Hindlimb muscle (tissue), 1 donor: ENCODE results near the gene RDX. TPM values are rescaled to one million over a fixed set of nuclear protein-coding genes. Genes with fewer than 3 reads are reported as not detected.

Experiments used
- DNase-seq: peaks from one replicate; pipeline ENCODE4 v3.0.0-alpha.2; 2013
- polyA plus RNA-seq: library from polyadenylated mRNA; unstranded; fragments of 120-200 nt; gene quantifications from one replicate; pipeline ENCODE4 v1.2.1, GENCODE V29; 2013; ENCODE audit not compliant: insufficient read length

RDX gene
- polyA plus RNA-seq, 1 donor: 67.0 TPM

DNA sequence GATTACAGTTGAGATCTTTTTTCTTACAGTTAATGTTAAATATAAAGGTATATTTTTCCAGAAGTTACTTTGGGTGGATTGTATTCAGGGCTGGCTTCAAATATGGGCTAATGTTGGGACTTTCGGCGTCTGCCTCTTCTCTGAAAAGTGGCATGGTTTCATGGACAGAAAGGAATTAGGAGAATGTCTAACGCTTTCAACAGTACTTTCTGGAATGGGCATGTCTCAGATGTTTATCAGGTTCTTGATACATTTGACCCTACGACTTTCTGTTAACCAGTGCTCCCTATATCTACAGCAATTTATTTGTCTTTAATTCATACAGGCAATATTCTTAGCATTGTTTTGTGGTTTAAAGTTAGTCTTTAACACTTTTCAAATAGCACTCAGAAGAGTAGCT, 169.5 kb downstream of the RDX start:
- no peak for DNase-seq

GRCh38 chr11:110125632-110126031, 170.8 kb downstream of the RDX start:
- no peak for DNase-seq

Other genes starting within 250 kb of the RDX start
- gene ZC3H12C, start 203.2 kb downstream of the RDX start, polyA plus RNA-seq: 8.7 TPM
- 8.3 TPM for gene FDX1, start 133.3 kb upstream of the RDX start, polyA plus RNA-seq